Small intestine (tissue), 7 donors: Measurements from ENCODE around the gene OLIG3. TPM values are rescaled to one million over a fixed set of nuclear protein-coding genes. Genes with fewer than 3 reads are reported as not detected.

Source experiments
- DNase-seq, 2 donors: peaks; one replicate each; pipeline versions ENCODE4 v3.0.0 to v3.0.0-alpha.2; 2013
- FAIRE-seq: peaks from 2 replicates; lab custom pipeline; 2012; peaks lifted over from hg19 to GRCh38; lab: Jason Lieb, UNC
- H3K27ac ChIP-seq, 3 donors: one replicate each; pipeline ENCODE4 v1.5.1; 2013; ENCODE audit warnings: low read length in 2 of 3, mild to moderate bottlenecking in 2 of 3, control low read depth in 1 of 3, inconsistent platforms in 1 of 3, low read depth in 1 of 3, moderate library complexity in 1 of 3
- H3K27me3 ChIP-seq, 3 donors: one replicate each; pipeline ENCODE4 v1.6.1; 2013; ENCODE audit warnings: low read length in 3 of 3, inconsistent platforms in 1 of 3; ENCODE audit not compliant: control insufficient read depth in 3 of 3, insufficient read depth in 3 of 3
- H3K36me3 ChIP-seq, 3 donors: one replicate each; pipeline ENCODE4 v1.6.1; 2013; ENCODE audit warnings: low read length in 3 of 3, inconsistent platforms in 1 of 3, low read depth in 1 of 3, mild to moderate bottlenecking in 1 of 3, moderate library complexity in 1 of 3; ENCODE audit not compliant: control insufficient read depth in 3 of 3, insufficient read depth in 2 of 3
- H3K4me1 ChIP-seq, 3 donors: one replicate each; pipeline ENCODE4 v1.6.1; 2013; ENCODE audit warnings: low read length in 2 of 3, inconsistent platforms in 1 of 3, low read depth in 1 of 3, mild to moderate bottlenecking in 1 of 3, moderate library complexity in 1 of 3; ENCODE audit not compliant: control insufficient read depth in 3 of 3, insufficient read depth in 2 of 3
- H3K4me3 ChIP-seq, 3 donors: one replicate each; pipeline ENCODE4 v1.5.1; 2013; ENCODE audit warnings: low read length in 3 of 3, control low read depth in 1 of 3, inconsistent platforms in 1 of 3, low read depth in 1 of 3, mild to moderate bottlenecking in 1 of 3, moderate library complexity in 1 of 3
- H3K9me3 ChIP-seq, 2 donors: one replicate each; pipeline ENCODE4 v1.6.1; 2013; ENCODE audit warnings: low read depth in 1 of 2, low read length in 1 of 2; ENCODE audit not compliant: control insufficient read depth in 2 of 2, insufficient read depth in 1 of 2
- WGBS, 3 donors: extraction: QIAGEN DNeasy Blood & Tissue Kit; methylation state at CpG; one replicate each; pipeline ENCODE4 v1.1.7; 2013; 5-methylcytosine and 5-hydroxymethylcytosine counted together
- polyA plus RNA-seq, 4 donors: library from polyadenylated mRNA; stranded (reverse) in 3 of 4; unstranded in 1 of 4; fragments of 200-250 nt in 3 of 4; fragments of 120-200 nt in 1 of 4; gene quantifications; one replicate each; pipeline versions ENCODE4 v1.2.1 to v1.2.3, GENCODE V29; 2013
- donor health status: healthy with polysubstance abuse.
- donor health status: control.
- donor health status: control.
- donor health status: Bipolar disorder and iron deficiency.
- donor health status: healthy.

The OLIG3 gene
- polyA plus RNA-seq, 4 donors, result not detected

GRCh38 chr6:137487181-137487868 is 6.9 kb downstream of the OLIG3 start:
- Histone ChIP-seq H3K4me3 (no peak overlapping the region), H3K4me1 (peaks cover 0 to 15% (median 0%) of the 10 kb centered on the region in 3 donors), H3K36me3 (no peaks in the 10 kb centered on the region), H3K27ac (no peak overlapping the region), H3K9me3 (peaks cover 0 to 18% of the 10 kb centered on the region in 2 donors), H3K27me3 (peaks cover 5 to 87% (median 52%) of the 10 kb centered on the region in 3 donors)
- no peak for FAIRE-seq
- WGBS, 3 donors, result 7 to 12% (median 11%) methylated on average over 22 of the region's 22 CpGs
- DNase-seq, result peak in 1 of 2 donors; percentile 15

- DNase-seq, result no peak
- Histone ChIP-seq H3K27me3 (peaks cover 5 to 78% (median 45%) of the 10 kb centered on the region in 3 donors), H3K27ac (no peak overlapping the region), H3K4me1 (peaks cover 0 to 15% (median 0%) of the 10 kb centered on the region in 3 donors), H3K36me3 (no peaks in the 10 kb centered on the region), H3K4me3 (no peak overlapping the region), H3K9me3 (peaks cover 0 to 18% of the 10 kb centered on the region in 2 donors)
- FAIRE-seq, result no peak
- WGBS, 3 donors, result 14 to 26% (median 25%) methylated on average over 6 of the region's 6 CpGs
Observed at GRCh38 chr6:137486416-137486815, 7.8 kb downstream of the OLIG3 start.

GRCh38 chr6:137480431-137480830 is 13.8 kb downstream of the OLIG3 start:
- Histone ChIP-seq H3K27ac (no peak overlapping the region), H3K4me1 (no peaks in the 10 kb centered on the region), H3K4me3 (no peak overlapping the region), H3K36me3 (no peaks in the 10 kb centered on the region), H3K27me3 (peaks cover 0 to 26% (median 4%) of the 10 kb centered on the region in 3 donors), H3K9me3 (peaks cover 0 to 4% of the 10 kb centered on the region in 2 donors)
- DNase-seq, result no peak
- FAIRE-seq, result no peak
- WGBS, 3 donors, result 80 to 83% (median 82%) methylated on average over 3 of the region's 3 CpGs

GRCh38 chr6:137475103-137475502 is 19.1 kb downstream of the OLIG3 start:
- FAIRE-seq, result no peak
- H3K9me3 ChIP-seq, result no peaks in the 10 kb centered on the region
- WGBS, 3 donors, result 58 to 77% (median 71%) methylated on average over 2 of the region's 2 CpGs
- H3K27me3 ChIP-seq, result peaks cover 0 to 7% (median 0%) of the 10 kb centered on the region in 3 donors
- DNase-seq, result no peak
- H3K36me3 ChIP-seq, result no peaks in the 10 kb centered on the region
- no peak overlapping the region for H3K27ac ChIP-seq
- no peak overlapping the region for H3K4me3 ChIP-seq
- no peaks in the 10 kb centered on the region for H3K4me1 ChIP-seq

- WGBS, 3 donors, result 88 to 93% (median 89%) methylated on average over 3 of the region's 3 CpGs
- H3K27me3 ChIP-seq, result peaks cover 0 to 4% (median 0%) of the 10 kb centered on the region in 3 donors
- no peak overlapping the region for H3K4me3 ChIP-seq
- DNase-seq (no peak), FAIRE-seq (no peak)
- H3K4me1 ChIP-seq, result no peaks in the 10 kb centered on the region
- no peaks in the 10 kb centered on the region for H3K36me3 ChIP-seq
- no peak overlapping the region for H3K27ac ChIP-seq
- H3K9me3 ChIP-seq, result no peaks in the 10 kb centered on the region
Observed at GRCh38 chr6:137473598-137473997, 20.6 kb downstream of the OLIG3 start.

- no peaks in the 10 kb centered on the region for H3K4me1 ChIP-seq
- no peak overlapping the region for H3K4me3 ChIP-seq
- peaks cover 0 to 4% (median 0%) of the 10 kb centered on the region in 3 donors for H3K27me3 ChIP-seq
- WGBS, 3 donors, result 97 to 99% (median 98%) methylated on average over 3 of the region's 3 CpGs
- H3K9me3 ChIP-seq, result no peaks in the 10 kb centered on the region
- no peak overlapping the region for H3K27ac ChIP-seq
- DNase-seq (no peak), FAIRE-seq (no peak)
- H3K36me3 ChIP-seq, result no peaks in the 10 kb centered on the region
Observed at GRCh38 chr6:137472641-137473137, 21.5 kb downstream of the OLIG3 start.

GRCh38 chr6:137471986-137472385 is 22.2 kb downstream of the OLIG3 start:
- peaks cover 0 to 4% (median 0%) of the 10 kb centered on the region in 3 donors for H3K27me3 ChIP-seq
- H3K27ac ChIP-seq, result no peak overlapping the region
- WGBS, 3 donors, result 83 to 89% (median 88%) methylated on average over 2 of the region's 2 CpGs
- H3K36me3 ChIP-seq, result no peaks in the 10 kb centered on the region
- no peak for FAIRE-seq
- no peaks in the 10 kb centered on the region for H3K4me1 ChIP-seq
- H3K4me3 ChIP-seq, result no peak overlapping the region
- no peak for DNase-seq
- H3K9me3 ChIP-seq, result no peaks in the 10 kb centered on the region

- FAIRE-seq, result no peak
Observed at GRCh38 chr6:137471497-137471896, 22.7 kb downstream of the OLIG3 start.

More at GRCh38 chr6:137471497-137471896, 22.7 kb downstream of the OLIG3 start:
- no peaks in the 10 kb centered on the region for H3K9me3 ChIP-seq
- no peak for DNase-seq
- H3K27ac ChIP-seq, result no peak overlapping the region
- no peak overlapping the region for H3K4me3 ChIP-seq
- H3K36me3 ChIP-seq, result no peaks in the 10 kb centered on the region
- H3K27me3 ChIP-seq, result peaks cover 0 to 4% (median 0%) of the 10 kb centered on the region in 3 donors
- WGBS, 3 donors, result 72 to 79% (median 74%) methylated on average over 5 of the region's 5 CpGs
- H3K4me1 ChIP-seq, result no peaks in the 10 kb centered on the region
